HepG2 (cell line): ENCODE results near the gene LIMK2. TPM values are rescaled to one million over a fixed set of nuclear protein-coding genes. Genes with fewer than 3 reads are reported as not detected.

Source experiments
- ATAC-seq: fragments of 200-7000 bp; cut with Tn5 transposase; 3 replicates; pipeline ENCODE4 v1.9.1; 2020; ENCODE audit warnings: mild to moderate bottlenecking, moderate library complexity
- BruUV-seq: library from RNA; stranded (reverse); fragments of 400-500 nt; replicated peaks from 2 replicates; lab custom pipeline; 2021; lab: Mats Ljungman, UMichigan
- CTCF ChIA-PET: fragments of 300-600 bp; formaldehyde crosslinking; extraction: SDS; loops from one replicate; lab custom pipeline; 2021; ENCODE audit warnings: low total read pairs, inconsistent platforms, low intra/inter-chr PET ratio; lab: Yijun Ruan, JAX
- POLR2A ChIA-PET: fragments of 350-600 bp; sonication (Branson Sonifier 250); formaldehyde crosslinking; loops from one replicate; lab custom pipeline; 2020; ENCODE audit warnings: antibody characterized with exemption, inconsistent platforms; lab: Yijun Ruan, JAX
- DNase-seq: peaks from one replicate; pipeline ENCODE4 v3.0.0-alpha.2; 2015; ENCODE audit warnings: low spot score
- FAIRE-seq: peaks from 3 replicates; lab custom pipeline; 2011; peaks lifted over from hg19 to GRCh38; lab: Jason Lieb, UNC
- H2AFZ ChIP-seq: one replicate; pipeline ENCODE4 v1.6.1; 2011; ENCODE audit warnings: low read length, inconsistent platforms
- H3K27ac ChIP-seq: fragments of 300-600 bp; 3 replicates; pipeline ENCODE4 v1.8.0; 2011; ENCODE audit warnings: mixed run types, mild to moderate bottlenecking, mixed read lengths, low read length, inconsistent platforms; ENCODE audit not compliant: insufficient read depth; ENCODE audit errors: extremely low read length
- H3K27me3 ChIP-seq, 2 experiments: fragments of 200-600 bp in 1 of 2; 2 replicates in 1 of 2; 3 replicates in 1 of 2; pipeline versions ENCODE4 v1.6.0 to v1.8.0; 2011; ENCODE audit warnings: low read length in 2 of 2, mild to moderate bottlenecking in 2 of 2, moderate library complexity in 2 of 2, inconsistent platforms in 1 of 2; ENCODE audit not compliant: insufficient read depth in 2 of 2, control insufficient read depth in 1 of 2
- H3K36me3 ChIP-seq, 2 experiments: fragments of 200-600 bp in 1 of 2; replicated peaks in 1 of 2; 2 replicates in 1 of 2; 3 replicates in 1 of 2; pipeline versions ENCODE4 v1.5.1 to v1.8.0; 2011; ENCODE audit warnings: low read length in 2 of 2, inconsistent platforms in 1 of 2; ENCODE audit not compliant: insufficient read depth in 2 of 2, control insufficient read depth in 1 of 2
- H3K4me1 ChIP-seq: 2 replicates; pipeline ENCODE4 v1.5.1; 2012; ENCODE audit warnings: low read length, inconsistent platforms; ENCODE audit not compliant: insufficient read depth
- H3K4me2 ChIP-seq: 2 replicates; pipeline ENCODE4 v1.6.0; 2011; ENCODE audit warnings: low read depth, low read length, inconsistent platforms
- H3K4me3 ChIP-seq, 3 experiments: fragments of 200-600 bp in 1 of 3; sonication (generic), shearing (Covaris generic) in 1 of 3; replicated peaks in 1 of 3; 2 replicates each; pipeline ENCODE4 v1.5.1; 2011 to 2016; ENCODE audit warnings: low read length in 3 of 3, inconsistent platforms in 2 of 3, low read depth in 2 of 3, mild to moderate bottlenecking in 2 of 3, control low read depth in 1 of 3, mixed read lengths in 1 of 3; ENCODE audit not compliant: insufficient read depth in 1 of 3
- H3K79me2 ChIP-seq: one replicate; pipeline ENCODE4 v1.6.1; 2011; ENCODE audit warnings: low read length, inconsistent platforms; ENCODE audit not compliant: insufficient read depth
- H3K9ac ChIP-seq: 2 replicates; pipeline ENCODE4 v1.6.0; 2011; ENCODE audit warnings: mild to moderate bottlenecking, low read depth, low read length, inconsistent platforms; ENCODE audit not compliant: insufficient read depth
- H3K9me3 ChIP-seq: 2 replicates; pipeline ENCODE4 v1.5.1; 2012; ENCODE audit warnings: mild to moderate bottlenecking, low read length
- H4K20me1 ChIP-seq: 2 replicates; pipeline ENCODE4 v1.6.0; 2011; ENCODE audit warnings: inconsistent platforms, mild to moderate bottlenecking, low read length, moderate library complexity; ENCODE audit not compliant: insufficient read depth
- ELF1 ChIP-seq: sonication (generic); formaldehyde crosslinking; IDR thresholded peaks from 2 replicates; pipeline ENCODE4 v1.4.0; 2020; ENCODE audit warnings: missing genetic modification reagents
- GATA4 ChIP-seq: sonication (generic); IDR thresholded peaks from 2 replicates; pipeline ENCODE4 v1.6.1; 2016; ENCODE audit warnings: antibody characterized with exemption, low read depth, borderline replicate concordance
- HINFP ChIP-seq: sonication (generic); formaldehyde crosslinking; IDR thresholded peaks from 2 replicates; pipeline ENCODE4 v1.4.0; 2020; ENCODE audit warnings: low read depth, mild to moderate bottlenecking, missing genetic modification reagents
- LBX2 ChIP-seq: sonication (generic); formaldehyde crosslinking; IDR thresholded peaks from 2 replicates; pipeline ENCODE4 v1.5.0; 2020; ENCODE audit warnings: missing genetic modification reagents, mild to moderate bottlenecking, borderline replicate concordance
- MAF1 ChIP-seq: sonication (generic); formaldehyde crosslinking; IDR thresholded peaks from 2 replicates; pipeline ENCODE4 v1.5.0; 2020; ENCODE audit warnings: missing genetic modification reagents, borderline replicate concordance
- RFXANK ChIP-seq: IDR thresholded peaks from 2 replicates; pipeline ENCODE4 v1.6.1; 2016
- THAP11 ChIP-seq: IDR thresholded peaks from 2 replicates; pipeline ENCODE4 v1.6.1; 2016; ENCODE audit warnings: missing biosample characterization, missing genetic modification reagents
- ZKSCAN8 ChIP-seq: IDR thresholded peaks from 2 replicates; pipeline ENCODE4 v1.6.1; 2016; ENCODE audit warnings: borderline replicate concordance, missing genetic modification reagents, missing compliant biosample characterization
- ZNF414 ChIP-seq: sonication (generic); formaldehyde crosslinking; IDR thresholded peaks from 2 replicates; pipeline ENCODE4 v1.5.0; 2020; ENCODE audit warnings: missing genetic modification reagents
- ZNF513 ChIP-seq: sonication (generic); formaldehyde crosslinking; conservative IDR thresholded peaks from 2 replicates; pipeline ENCODE4 v1.5.0; 2020; ENCODE audit warnings: missing genetic modification reagents
- ZNF569 ChIP-seq: sonication (generic); formaldehyde crosslinking; IDR thresholded peaks from 2 replicates; pipeline ENCODE4 v1.5.0; 2020; ENCODE audit warnings: mild to moderate bottlenecking, missing genetic modification reagents, moderate library complexity, borderline replicate concordance
- ZNF615 ChIP-seq: sonication (generic); formaldehyde crosslinking; IDR thresholded peaks from 2 replicates; pipeline ENCODE4 v1.5.0; 2020; ENCODE audit warnings: mild to moderate bottlenecking, missing genetic modification reagents, borderline replicate concordance
- ZNF878 ChIP-seq: sonication (generic); formaldehyde crosslinking; IDR thresholded peaks from 2 replicates; pipeline ENCODE4 v1.8.1; 2023; ENCODE audit warnings: mild to moderate bottlenecking, missing genetic modification reagents, moderate library complexity
- whole genome bisulfite sequencing: methylation state at CpG from one replicate; pipeline ENCODE4 v1.1.6; 2017; ENCODE audit warnings: low lambda C conversion rate; 5-methylcytosine and 5-hydroxymethylcytosine counted together
- in situ Hi-C: cut with HindIII; loops from 2 replicates; pipeline ENCODE4 v1.10.0; 2017; ENCODE audit warnings: low pct_unique_long_range_greater_than_20kb; ENCODE audit not compliant: extremely low pct_ligation_motif_present
- intact Hi-C: fragments of 100-400 bp; cut with micrococcal nuclease; formaldehyde crosslinking; loops from one replicate; pipeline ENCODE4 v1.10.0; 2022; ENCODE audit not compliant: unreplicated experiment
- polyA plus RNA-seq, 8 experiments: library from polyadenylated mRNA; depleted of rRNA in 3 of 8; stranded (reverse) in 7 of 8; unstranded in 1 of 8; fragments of >200 nt; fragmentation: Illumina TruSeq in 4 of 8; extraction: Trizol in 4 of 8; gene quantifications; 2 replicates each; pipeline versions ENCODE4 v1.2.1 to v1.2.3, GENCODE V29; 2011 to 2016; ENCODE audit warnings: low read depth in 4 of 8, missing spikeins in 1 of 8, mixed read lengths in 1 of 8; ENCODE audit not compliant: insufficient read depth in 1 of 8
- total RNA-seq, 5 experiments: library from RNA; depleted of rRNA; stranded (reverse); fragments of >200 nt; fragmentation: Illumina TruSeq; extraction: Trizol; gene quantifications; 2 replicates each; pipeline ENCODE4 v1.2.3, GENCODE V29; 2016; ENCODE audit warnings: low read depth in 1 of 5
- TF ChIP-seq, protein P1 (sequence below): sonication (generic); formaldehyde crosslinking; IDR thresholded peaks from 2 replicates; pipeline ENCODE4 v1.5.0; 2020; ENCODE audit warnings: mild to moderate bottlenecking, missing genetic modification reagents, borderline replicate concordance

Gene LIMK2
- total and polyA plus RNA-seq, 2 of the 13 experiments (the other 11 are each of a cell fraction or from before 2014, with no cell fraction given), result 20.9 to 29.8 TPM

DNA sequence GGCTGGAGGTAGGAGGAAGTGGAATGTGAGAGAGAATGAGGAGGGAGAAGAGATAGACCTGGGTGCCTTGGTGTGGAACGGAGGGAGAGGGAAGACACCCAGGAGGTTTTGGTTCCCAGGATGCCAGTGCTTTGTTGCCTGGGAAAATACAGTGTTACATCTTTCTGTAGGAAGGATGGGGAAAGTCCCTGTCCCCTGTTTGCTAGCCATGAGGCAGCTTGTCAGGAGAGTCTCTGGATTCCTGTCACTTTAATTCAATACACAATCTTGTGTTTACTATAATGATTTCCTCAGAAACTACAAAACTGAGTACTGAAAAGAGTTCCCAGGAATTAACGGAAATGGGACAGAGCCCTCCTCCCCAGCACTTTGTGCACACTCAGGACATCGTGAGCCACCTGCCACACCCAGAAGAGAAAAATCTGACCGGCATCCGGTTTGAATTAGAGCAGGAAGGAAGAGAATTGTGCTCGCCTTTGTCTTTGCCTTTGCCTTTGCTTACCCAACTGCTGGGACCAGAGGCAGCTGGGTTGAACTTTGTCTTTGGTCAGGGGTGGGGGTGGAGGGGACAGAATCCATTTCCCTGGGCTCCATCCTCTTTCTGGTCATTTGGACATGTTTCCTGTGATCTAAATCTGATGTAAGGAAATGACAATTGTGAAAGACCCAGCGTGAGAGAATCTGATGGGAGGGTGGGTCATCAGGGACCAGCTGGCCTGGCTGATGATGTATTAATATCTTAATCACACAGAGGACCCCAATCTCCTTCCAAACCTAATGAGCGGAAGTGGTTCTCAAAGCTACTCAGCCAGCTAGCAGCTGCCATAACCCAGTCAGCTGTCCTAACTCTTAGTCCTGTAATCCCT is 1.3 kb upstream of the LIMK2 start:
- peaks cover 66% of the 10 kb centered on the region for H3K4me1 ChIP-seq
- no TSS peak for BruUV-seq
- no peaks in the 10 kb centered on the region; a peak in 1 of 5 replicates for H3K27me3 ChIP-seq
- H2AFZ ChIP-seq, result no peak overlapping the region
- in situ Hi-C loops (no loop called here), intact Hi-C loops (no loop called here)
- peak overlapping the region; percentile 92 for H3K4me2 ChIP-seq
- ChIA-PET POLR2A (interaction anchor here (0.7 to 6.3 kb wide), 8 partner anchors 8 to 136 kb away, joined by 3 to 168 read pairs (median 4); partner anchors contain the start of genes PATZ1 and PIK3IP1), CTCF (interaction anchor here (1.8 to 3.0 kb wide), 2 partner anchors 12 to 21 kb away, joined by 5 to 34 read pairs; no protein-coding TSS in a partner anchor)
- peaks cover 36% of the 10 kb centered on the region for H3K79me2 ChIP-seq
- H3K9ac ChIP-seq, result peak overlapping the region; percentile 63
- FAIRE-seq, result peak; percentile 42
- H3K9me3 ChIP-seq, result no peaks in the 10 kb centered on the region
- WGBS, result 11% methylated on average over 7 of the region's 8 CpGs
- ATAC-seq, result peak; percentile 68
- no peaks in the 10 kb centered on the region for H4K20me1 ChIP-seq
- H3K4me3 ChIP-seq, result peak overlapping the region in 1 of 3 experiments; percentile 99; a peak in 1 of 6 replicates
- DNase-seq, result peak; percentile 93
- H3K36me3 ChIP-seq, result no peaks in the 10 kb centered on the region; a peak in 1 of 5 replicates
- peak overlapping the region; percentile 66 for H3K27ac ChIP-seq
- TF ChIP-seq GATA4 (peak; percentile 54; the same call in 1 of the 2 replicates), ZKSCAN8 (CRISPR knock-in tag) (no peak), LBX2 (no peak), ELF1 (CRISPR knock-in tag) (peak; percentile 48; the same call in 1 of the 2 replicates), ZNF513 (CRISPR knock-in tag) (no peak), ZNF569 (no peak), ZNF414 (CRISPR knock-in tag) (0 out of 2 replicates have a peak, but pooled peaks have one; percentile 58), MAF1 (no peak), HINFP (CRISPR knock-in tag) (0 out of 2 replicates have a peak, but pooled peaks have one; percentile 21), ZNF878 (0 out of 2 replicates have a peak, but pooled peaks have one; percentile 60), THAP11 (CRISPR knock-in tag) (peak; percentile 52; the same call in 1 of the 2 replicates), ZNF615 (CRISPR knock-in tag) (no peak), RFXANK (CRISPR knock-in tag) (no peak)
- TF ChIP-seq, protein P1, sequence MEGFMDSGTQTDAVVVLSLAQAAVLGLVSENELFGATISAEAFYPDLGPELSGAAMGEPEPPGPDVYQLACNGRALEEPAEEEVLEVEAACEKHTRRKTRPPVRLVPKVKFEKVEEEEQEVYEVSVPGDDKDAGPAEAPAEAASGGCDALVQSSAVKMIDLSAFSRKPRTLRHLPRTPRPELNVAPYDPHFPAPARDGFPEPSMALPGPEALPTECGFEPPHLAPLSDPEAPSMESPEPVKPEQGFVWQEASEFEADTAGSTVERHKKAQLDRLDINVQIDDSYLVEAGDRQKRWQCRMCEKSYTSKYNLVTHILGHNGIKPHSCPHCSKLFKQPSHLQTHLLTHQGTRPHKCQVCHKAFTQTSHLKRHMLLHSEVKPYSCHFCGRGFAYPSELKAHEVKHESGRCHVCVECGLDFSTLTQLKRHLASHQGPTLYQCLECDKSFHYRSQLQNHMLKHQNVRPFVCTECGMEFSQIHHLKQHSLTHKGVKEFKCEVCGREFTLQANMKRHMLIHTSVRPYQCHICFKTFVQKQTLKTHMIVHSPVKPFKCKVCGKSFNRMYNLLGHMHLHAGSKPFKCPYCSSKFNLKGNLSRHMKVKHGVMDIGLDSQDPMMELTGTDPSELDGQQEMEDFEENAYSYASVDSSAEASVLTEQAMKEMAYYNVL (CRISPR knock-in tag), result peak; percentile 96; the same call in 1 of the 2 replicates
